Panc1 (cell line): ENCODE results near the gene TMTC2.

Source experiments
- SIN3A ChIP-seq: IDR thresholded peaks from 2 replicates; pipeline ENCODE4 v1.6.1; 2012; ENCODE audit warnings: low read depth, mild to moderate bottlenecking, low read length, moderate library complexity, borderline replicate concordance; ENCODE audit not compliant: insufficient read depth
- TF ChIP-seq, protein P1 (sequence below): fragments of 450-650 bp; IDR thresholded peaks from 2 replicates; pipeline ENCODE4 v1.5.1; 2017; ENCODE audit warnings: mild to moderate bottlenecking

DNA sequence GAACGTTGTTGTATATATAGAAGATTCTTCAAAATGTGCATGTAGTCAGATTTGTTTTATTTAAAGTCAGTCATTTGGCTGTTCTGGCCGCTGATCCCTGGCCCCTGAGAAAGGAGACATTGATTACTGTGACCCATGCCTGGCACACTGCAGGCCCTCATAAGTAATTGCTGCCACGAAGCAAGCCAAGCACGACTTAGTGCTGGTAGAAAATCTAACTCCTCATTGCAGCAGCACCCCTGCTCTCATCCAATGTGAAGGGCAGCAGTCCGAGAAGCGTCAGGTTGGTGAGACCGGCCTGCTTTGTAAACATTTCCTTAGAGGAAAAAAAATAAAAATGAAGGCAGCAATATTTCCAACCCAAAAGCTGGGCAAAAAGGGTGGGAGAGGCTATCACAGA lies 22.8 kb upstream of the TMTC2 start:
- TF ChIP-seq, protein P1, sequence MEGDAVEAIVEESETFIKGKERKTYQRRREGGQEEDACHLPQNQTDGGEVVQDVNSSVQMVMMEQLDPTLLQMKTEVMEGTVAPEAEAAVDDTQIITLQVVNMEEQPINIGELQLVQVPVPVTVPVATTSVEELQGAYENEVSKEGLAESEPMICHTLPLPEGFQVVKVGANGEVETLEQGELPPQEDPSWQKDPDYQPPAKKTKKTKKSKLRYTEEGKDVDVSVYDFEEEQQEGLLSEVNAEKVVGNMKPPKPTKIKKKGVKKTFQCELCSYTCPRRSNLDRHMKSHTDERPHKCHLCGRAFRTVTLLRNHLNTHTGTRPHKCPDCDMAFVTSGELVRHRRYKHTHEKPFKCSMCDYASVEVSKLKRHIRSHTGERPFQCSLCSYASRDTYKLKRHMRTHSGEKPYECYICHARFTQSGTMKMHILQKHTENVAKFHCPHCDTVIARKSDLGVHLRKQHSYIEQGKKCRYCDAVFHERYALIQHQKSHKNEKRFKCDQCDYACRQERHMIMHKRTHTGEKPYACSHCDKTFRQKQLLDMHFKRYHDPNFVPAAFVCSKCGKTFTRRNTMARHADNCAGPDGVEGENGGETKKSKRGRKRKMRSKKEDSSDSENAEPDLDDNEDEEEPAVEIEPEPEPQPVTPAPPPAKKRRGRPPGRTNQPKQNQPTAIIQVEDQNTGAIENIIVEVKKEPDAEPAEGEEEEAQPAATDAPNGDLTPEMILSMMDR: no peak
- no peak for TF ChIP-seq SIN3A
